OCI-LY1 (cell line): Measurements from ENCODE around the gene TSPAN5.

Source experiments
- H2AFZ ChIP-seq: fragments of 200-600 bp; sonication (generic), shearing (Covaris generic); 2 replicates; pipeline ENCODE4 v1.6.0; 2014; ENCODE audit warnings: antibody characterized with exemption, mild to moderate bottlenecking, low read length
- H3F3A ChIP-seq: fragments of 200-600 bp; sonication (generic), shearing (Covaris generic); 2 replicates; pipeline ENCODE4 v1.6.0; 2014; ENCODE audit warnings: mild to moderate bottlenecking, antibody characterized with exemption, low read length, moderate library complexity; ENCODE audit not compliant: insufficient read depth
- H3K27ac ChIP-seq: fragments of 200-600 bp; sonication (generic); 2 replicates; pipeline ENCODE4 v1.5.1; 2014; ENCODE audit warnings: low read length, mixed run types, mild to moderate bottlenecking, low read depth; ENCODE audit not compliant: poor library complexity, severe bottlenecking
- H3K27me3 ChIP-seq: fragments of 200-600 bp; sonication (generic); 2 replicates; pipeline ENCODE4 v1.6.0; 2014; ENCODE audit warnings: antibody characterized with exemption, mild to moderate bottlenecking, low read length, moderate library complexity; ENCODE audit not compliant: insufficient read depth
- H3K36me3 ChIP-seq: fragments of 200-600 bp; sonication (generic); 2 replicates; pipeline ENCODE4 v1.6.1; 2014; ENCODE audit warnings: mild to moderate bottlenecking, antibody characterized with exemption, low read length, moderate library complexity, mixed read lengths; ENCODE audit not compliant: insufficient read depth
- H3K4me1 ChIP-seq: fragments of 200-600 bp; sonication (generic); 2 replicates; pipeline ENCODE4 v1.5.1; 2014; ENCODE audit warnings: mild to moderate bottlenecking, low read length, moderate library complexity; ENCODE audit not compliant: insufficient read depth, severe bottlenecking
- H3K4me2 ChIP-seq: fragments of 200-600 bp; sonication (generic), shearing (Covaris generic); 2 replicates; pipeline ENCODE4 v1.6.1; 2014; ENCODE audit warnings: low read length
- H3K4me3 ChIP-seq: fragments of 200-600 bp; sonication (generic); 2 replicates; pipeline ENCODE4 v1.5.1; 2014; ENCODE audit warnings: low read length, low read depth, mild to moderate bottlenecking, mixed read lengths; ENCODE audit not compliant: poor library complexity, severe bottlenecking
- H3K79me2 ChIP-seq: fragments of 200-600 bp; shearing (Covaris generic); 2 replicates; pipeline ENCODE4 v1.6.1; 2016; ENCODE audit warnings: mixed run types, low read length, mixed read lengths; ENCODE audit not compliant: insufficient read depth
- H3K9ac ChIP-seq: fragments of 200-600 bp; sonication (generic), shearing (Covaris generic); 2 replicates; pipeline ENCODE4 v1.6.1; 2014; ENCODE audit warnings: mild to moderate bottlenecking, low read length, mixed read lengths
- H3K9me2 ChIP-seq: fragments of 200-600 bp; sonication (generic), shearing (Covaris generic); 2 replicates; pipeline ENCODE4 v1.6.1; 2014; ENCODE audit warnings: low read depth, mild to moderate bottlenecking, low read length, mixed read lengths
- H3K9me3 ChIP-seq: fragments of 200-600 bp; shearing (Covaris generic); 2 replicates; pipeline ENCODE4 v1.6.1; 2014; ENCODE audit warnings: low read length, mixed read lengths
- H4K20me1 ChIP-seq: fragments of 200-600 bp; sonication (generic), shearing (Covaris generic); 2 replicates; pipeline ENCODE4 v1.6.0; 2016; ENCODE audit warnings: mild to moderate bottlenecking, low read length; ENCODE audit not compliant: insufficient read depth
- CTCF ChIP-seq: fragments of 200-600 bp; sonication (generic), shearing (Covaris generic); IDR thresholded peaks from 2 replicates; pipeline ENCODE4 v1.5.1; 2017; ENCODE audit warnings: mild to moderate bottlenecking, antibody characterized with exemption, low read length, moderate library complexity, mixed read lengths
- EZH2 ChIP-seq: fragments of 200-600 bp; sonication (generic), shearing (Covaris generic); IDR thresholded peaks from 2 replicates; pipeline ENCODE4 v1.8.0; 2017; ENCODE audit warnings: borderline replicate concordance, mixed run types, mild to moderate bottlenecking, antibody characterized with exemption, low read length, moderate library complexity, mixed read lengths

Gene TSPAN5

GRCh38 chr4:98468709-98469108 is 189.7 kb downstream of the TSPAN5 start:
- Histone ChIP-seq H3K4me2 (no peak overlapping the region), H3K36me3 (no peaks in the 10 kb centered on the region), H3F3A (no peaks in the 10 kb centered on the region), H3K4me3 (no peak overlapping the region), H3K27ac (no peak overlapping the region), H4K20me1 (no peaks in the 10 kb centered on the region), H3K79me2 (no peaks in the 10 kb centered on the region), H3K9me3 (no peaks in the 10 kb centered on the region), H3K27me3 (no peaks in the 10 kb centered on the region; the same call in 1 of the 2 replicates), H3K4me1 (no peaks in the 10 kb centered on the region), H3K9me2 (no peaks in the 10 kb centered on the region), H2AFZ (no peak overlapping the region), H3K9ac (no peak overlapping the region)
- TF ChIP-seq EZH2 (no peak), CTCF (no peak)

GRCh38 chr4:98467627-98468072 is 190.8 kb downstream of the TSPAN5 start:
- Histone ChIP-seq H3K27ac (no peak overlapping the region), H3K79me2 (no peaks in the 10 kb centered on the region), H3K9me2 (no peaks in the 10 kb centered on the region), H3K27me3 (no peaks in the 10 kb centered on the region; the same call in 1 of the 2 replicates), H3K9me3 (no peaks in the 10 kb centered on the region), H3K4me3 (no peak overlapping the region), H3K4me2 (peak overlapping the region; percentile 18; the same call in 1 of the 2 replicates), H3F3A (no peaks in the 10 kb centered on the region), H2AFZ (no peak overlapping the region), H3K9ac (no peak overlapping the region), H3K36me3 (no peaks in the 10 kb centered on the region), H4K20me1 (no peaks in the 10 kb centered on the region), H3K4me1 (no peaks in the 10 kb centered on the region)
- TF ChIP-seq EZH2 = no peak
- peak; percentile 70 for TF ChIP-seq CTCF

- Histone ChIP-seq H3K9ac (no peak overlapping the region), H3K27ac (no peak overlapping the region), H3K4me2 (no peak overlapping the region), H3K27me3 (no peaks in the 10 kb centered on the region; the same call in 1 of the 2 replicates), H4K20me1 (no peaks in the 10 kb centered on the region), H3K9me3 (no peaks in the 10 kb centered on the region), H3F3A (no peaks in the 10 kb centered on the region), H2AFZ (no peak overlapping the region), H3K4me1 (no peaks in the 10 kb centered on the region), H3K36me3 (no peaks in the 10 kb centered on the region), H3K79me2 (no peaks in the 10 kb centered on the region), H3K9me2 (no peaks in the 10 kb centered on the region), H3K4me3 (no peak overlapping the region)
- TF ChIP-seq CTCF = no peak
Measured at GRCh38 chr4:98466868-98467599, 191.4 kb downstream of the TSPAN5 start.
